Measurements from ENCODE around the gene TXNDC15.
"Not testable (repeated sequence)": the region's sequence is repeated elsewhere in the genome, so short reads cannot be mapped to it uniquely, and the experiment has no call there.

TXNDC15 gene

DNA sequence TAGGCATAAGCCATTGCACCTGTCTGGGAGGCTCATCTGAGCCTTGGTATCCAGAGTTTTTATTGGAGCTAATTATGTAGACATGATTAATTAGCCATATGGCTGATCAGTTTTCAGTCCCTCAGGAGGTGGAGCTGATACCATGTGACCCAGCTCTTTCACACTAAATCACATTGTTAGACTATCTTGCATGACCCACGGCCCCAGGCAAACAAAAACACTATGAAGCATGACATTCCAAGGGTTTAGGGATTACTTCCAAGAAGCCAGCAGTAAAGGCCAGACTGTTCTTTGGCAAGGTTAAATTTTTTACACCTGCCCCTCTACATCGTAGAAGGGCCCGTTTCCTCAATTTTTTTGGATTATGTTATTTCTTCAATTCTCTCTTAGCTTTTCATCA, 33.4 kb upstream of the TXNDC15 start:
- H3K4me3 ChIP-seq (ENCODE audit: control insufficient read depth, low read depth, low read length) = no peak overlapping the region
- TF ChIP-seq, protein P1, sequence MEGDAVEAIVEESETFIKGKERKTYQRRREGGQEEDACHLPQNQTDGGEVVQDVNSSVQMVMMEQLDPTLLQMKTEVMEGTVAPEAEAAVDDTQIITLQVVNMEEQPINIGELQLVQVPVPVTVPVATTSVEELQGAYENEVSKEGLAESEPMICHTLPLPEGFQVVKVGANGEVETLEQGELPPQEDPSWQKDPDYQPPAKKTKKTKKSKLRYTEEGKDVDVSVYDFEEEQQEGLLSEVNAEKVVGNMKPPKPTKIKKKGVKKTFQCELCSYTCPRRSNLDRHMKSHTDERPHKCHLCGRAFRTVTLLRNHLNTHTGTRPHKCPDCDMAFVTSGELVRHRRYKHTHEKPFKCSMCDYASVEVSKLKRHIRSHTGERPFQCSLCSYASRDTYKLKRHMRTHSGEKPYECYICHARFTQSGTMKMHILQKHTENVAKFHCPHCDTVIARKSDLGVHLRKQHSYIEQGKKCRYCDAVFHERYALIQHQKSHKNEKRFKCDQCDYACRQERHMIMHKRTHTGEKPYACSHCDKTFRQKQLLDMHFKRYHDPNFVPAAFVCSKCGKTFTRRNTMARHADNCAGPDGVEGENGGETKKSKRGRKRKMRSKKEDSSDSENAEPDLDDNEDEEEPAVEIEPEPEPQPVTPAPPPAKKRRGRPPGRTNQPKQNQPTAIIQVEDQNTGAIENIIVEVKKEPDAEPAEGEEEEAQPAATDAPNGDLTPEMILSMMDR (IDR thresholded peaks at IDR 0.05; ENCODE audit: control insufficient read depth, insufficient read depth, low read depth, low read length, missing control alignments) = no peak
- no peak for DNase-seq (ENCODE audit: low read depth)

DNA sequence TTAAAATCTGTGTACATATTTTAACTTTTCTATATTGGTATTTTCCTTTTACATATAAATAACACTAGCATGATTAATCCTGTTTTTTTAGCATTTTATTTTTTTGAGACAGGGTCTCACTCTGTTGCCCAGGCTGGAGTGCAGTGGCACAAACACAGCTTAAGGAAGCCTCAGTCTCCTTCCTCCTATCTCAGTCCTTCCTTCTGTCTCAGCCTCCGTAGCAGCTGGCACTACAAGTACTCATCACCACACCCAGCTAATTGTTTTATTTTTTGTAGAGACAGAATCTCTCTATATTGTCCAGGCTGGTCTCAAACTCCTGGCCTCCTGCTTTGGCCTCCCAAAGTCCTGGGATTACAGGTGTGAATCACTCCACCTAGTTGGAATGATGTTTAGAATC, 29.9 kb upstream of the TXNDC15 start:
- TF ChIP-seq, protein P1 (IDR thresholded peaks at IDR 0.05; ENCODE audit: control insufficient read depth, insufficient read depth, low read depth, low read length, missing control alignments) = no peak
- H3K4me3 ChIP-seq (ENCODE audit: control insufficient read depth, low read depth, low read length) = no peak overlapping the region
- DNase-seq (ENCODE audit: low read depth) = no peak

DNA sequence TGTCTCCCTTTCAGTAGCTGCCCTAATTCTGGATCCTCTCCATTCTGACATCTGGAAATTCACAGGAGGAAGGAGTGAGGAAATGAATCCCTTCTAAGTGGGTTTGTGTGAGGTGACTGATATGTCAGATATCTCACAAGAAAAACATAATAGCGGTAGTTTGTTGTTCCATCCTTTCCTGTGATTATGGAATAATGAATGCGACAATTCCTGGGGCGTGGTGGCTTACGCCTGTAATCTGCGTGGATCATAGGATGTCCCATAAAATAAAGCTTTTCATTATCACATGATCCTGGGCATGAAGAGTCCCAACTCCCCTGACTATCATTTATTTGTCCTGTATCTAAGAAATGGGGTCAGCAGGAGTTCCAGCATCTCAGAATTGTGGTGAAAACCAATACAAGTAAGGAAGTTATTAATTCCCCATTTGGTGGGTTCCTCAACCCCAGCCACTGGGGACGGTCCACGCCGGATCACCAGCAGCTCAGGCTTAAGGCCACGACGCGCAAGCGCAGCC, 28.8 kb upstream of the TXNDC15 start:
- TF ChIP-seq, protein P1 (IDR thresholded peaks at IDR 0.05; ENCODE audit: control insufficient read depth, insufficient read depth, low read depth, low read length, missing control alignments) = no peak
- peak overlapping the region; percentile 12 for H3K4me3 ChIP-seq (ENCODE audit: control insufficient read depth, low read depth, low read length)
- no peak for DNase-seq (ENCODE audit: low read depth)

DNA sequence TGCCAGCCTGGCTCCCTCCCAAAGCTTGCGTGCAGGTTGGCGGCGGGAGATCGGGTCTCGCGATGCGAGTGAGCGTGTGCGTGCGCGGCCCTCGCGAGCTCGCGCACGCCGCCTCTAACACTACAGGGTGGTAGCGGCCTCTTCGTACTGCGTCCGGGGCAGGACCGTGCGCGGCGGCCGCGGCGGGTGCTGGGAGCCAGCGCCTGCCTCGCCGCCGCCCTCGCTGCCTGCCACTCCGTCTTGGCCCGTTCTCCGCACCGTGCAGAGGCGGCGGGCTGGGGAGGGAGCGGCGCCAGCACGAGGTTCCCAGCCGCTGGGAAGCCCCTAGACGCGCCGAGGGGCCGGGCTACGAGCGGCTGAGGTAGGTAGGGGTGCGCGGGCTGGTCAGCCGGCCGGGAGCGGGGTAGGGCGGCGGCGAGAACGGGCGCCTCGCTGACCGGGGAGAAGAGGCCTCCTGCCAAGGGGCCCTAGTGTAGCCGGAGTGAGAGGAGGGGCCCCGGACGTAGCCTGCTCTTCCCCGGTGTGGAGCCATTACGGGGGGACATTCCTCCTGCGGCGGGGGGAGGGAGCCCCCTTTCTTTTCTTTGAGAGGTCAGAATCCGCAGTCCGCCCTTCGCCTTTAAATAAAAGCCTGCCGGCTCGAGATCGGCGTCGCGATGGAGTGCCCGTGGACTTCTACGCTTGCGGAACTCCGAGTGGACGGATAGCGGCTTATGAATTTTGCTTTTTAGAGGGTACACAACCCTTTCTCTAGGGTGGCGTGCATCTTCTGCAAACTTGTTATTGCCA, 28.1 kb upstream of the TXNDC15 start, which contains the start of gene C5orf24:
Gene C5orf24 (plus strand): TSS at position 117 of the 789 bp plus-strand sequence. CDS start 8,933 bp downstream, outside the sequence.
- H3K4me3 ChIP-seq (ENCODE audit: control insufficient read depth, low read depth, low read length) = peak within 1 kb of the TSS; percentile 73
- TF ChIP-seq, protein P1 (IDR thresholded peaks at IDR 0.05; ENCODE audit: control insufficient read depth, insufficient read depth, low read depth, low read length, missing control alignments) = no peak
- peak; percentile 77 for DNase-seq (ENCODE audit: low read depth)

DNA sequence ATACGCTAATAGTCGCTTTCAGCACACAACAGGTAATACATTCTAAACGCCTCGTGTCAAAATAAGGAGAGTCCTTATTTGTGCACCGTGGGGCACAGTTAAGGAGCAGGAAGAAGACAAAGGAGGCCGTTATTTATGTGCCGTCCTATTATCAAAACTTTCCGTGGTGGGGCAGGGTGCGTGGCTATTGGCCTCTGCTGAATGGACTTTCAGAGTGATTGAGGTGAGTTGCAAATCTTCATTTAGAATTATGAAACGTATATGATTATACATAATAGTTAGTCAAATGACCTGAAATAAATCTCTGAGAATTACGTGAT, 27.6 kb upstream of the TXNDC15 start:
- TF ChIP-seq, protein P1 (IDR thresholded peaks at IDR 0.05; ENCODE audit: control insufficient read depth, insufficient read depth, low read depth, low read length, missing control alignments) = no peak
- peak overlapping the region; percentile 73 for H3K4me3 ChIP-seq (ENCODE audit: control insufficient read depth, low read depth, low read length)
- DNase-seq (ENCODE audit: low read depth) = no peak

DNA sequence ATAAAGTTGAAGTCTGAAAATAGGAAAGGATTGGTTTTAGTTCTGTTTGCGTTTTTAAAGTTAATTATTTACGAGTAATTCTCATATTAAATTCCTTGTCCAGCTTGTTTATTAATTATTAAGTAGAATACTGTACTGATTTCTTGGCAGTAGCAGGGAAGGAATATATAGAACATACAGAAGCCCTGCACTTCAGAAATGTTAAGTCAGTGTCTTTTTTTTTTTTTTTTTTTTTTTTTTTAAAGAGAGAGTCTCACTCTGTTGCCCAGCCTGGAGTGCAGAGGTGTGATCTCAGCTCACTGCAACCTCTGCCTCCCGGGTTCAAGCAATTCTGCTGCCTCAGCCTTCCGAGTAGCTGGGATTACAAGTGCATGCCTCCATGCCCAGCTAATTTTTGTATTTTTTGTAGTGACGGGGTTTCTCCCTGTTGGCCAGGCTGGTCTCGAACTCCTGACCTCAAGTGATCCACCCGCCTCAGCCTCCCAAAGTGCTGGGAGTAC, 24.7 kb upstream of the TXNDC15 start:
- not testable (repeated sequence) for H3K4me3 ChIP-seq (ENCODE audit: control insufficient read depth, low read depth, low read length)

DNA sequence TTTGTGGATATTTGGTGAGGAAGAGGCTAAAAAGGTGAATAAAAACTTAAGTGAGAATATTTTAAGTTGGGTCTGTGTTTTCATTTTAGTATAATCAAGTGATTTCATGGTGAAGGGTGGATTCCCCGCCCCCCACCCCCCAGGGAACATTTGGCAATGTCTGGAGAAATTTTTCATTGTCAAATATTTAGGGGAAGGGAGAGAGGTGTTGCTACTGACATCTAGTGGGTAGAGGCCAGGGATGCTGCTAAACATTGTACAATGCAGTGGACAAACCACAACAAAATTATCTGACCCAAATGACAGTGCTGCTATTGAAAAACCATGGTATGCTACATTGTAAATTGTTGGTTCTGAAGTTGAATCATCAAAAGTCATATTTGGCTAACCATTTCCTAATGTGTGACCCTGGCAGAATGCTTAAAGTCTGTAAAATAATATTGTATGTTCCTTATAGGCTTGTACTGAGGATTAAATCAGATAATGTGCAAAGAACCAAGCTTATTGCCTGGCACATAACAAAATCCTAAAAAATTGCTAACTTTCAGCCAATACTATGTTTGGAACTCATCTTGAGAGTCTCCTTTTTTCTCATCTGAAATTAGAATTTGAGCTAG, 22.8 kb upstream of the TXNDC15 start:
- TF ChIP-seq, protein P1 (IDR thresholded peaks at IDR 0.05; ENCODE audit: control insufficient read depth, insufficient read depth, low read depth, low read length, missing control alignments) = peak; percentile 72
- no peak for DNase-seq (ENCODE audit: low read depth)
- no peak overlapping the region for H3K4me3 ChIP-seq (ENCODE audit: control insufficient read depth, low read depth, low read length)

More for the DNA sequence above, 24.7 kb upstream of the TXNDC15 start:
- DNase-seq (ENCODE audit: low read depth) = not testable (repeated sequence)

DNA sequence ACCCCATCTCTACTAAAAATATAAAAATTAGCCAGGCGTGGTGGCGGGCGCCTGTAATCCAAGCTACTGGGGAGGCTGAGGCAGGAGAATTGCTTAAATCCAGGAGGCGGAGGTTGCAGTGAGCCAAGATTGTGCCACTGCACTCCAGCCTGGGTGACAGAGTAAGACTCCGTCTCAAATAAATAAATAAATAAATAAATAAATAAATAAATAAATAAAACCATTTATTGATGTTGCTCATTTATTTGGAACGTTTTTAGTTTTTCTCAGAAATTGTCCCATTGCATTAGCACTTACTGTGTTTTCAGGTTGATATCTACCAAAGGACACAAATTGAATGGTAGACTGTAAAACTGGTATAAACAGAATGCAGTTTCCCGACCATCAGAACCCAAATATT, 17.7 kb upstream of the TXNDC15 start:
- H3K4me3 ChIP-seq (ENCODE audit: control insufficient read depth, low read depth, low read length); DNase-seq (ENCODE audit: low read depth): not testable (repeated sequence)
